DND-41 (cell line): ENCODE data around the gene KIF1A.

Experiments
- EZH2 ChIP-seq: IDR thresholded peaks from 3 replicates; pipeline ENCODE4 v1.6.1; 2012; ENCODE audit warnings: borderline replicate concordance, low read depth, mild to moderate bottlenecking, moderate library complexity, low read length, inconsistent platforms; ENCODE audit not compliant: severe bottlenecking
- TF ChIP-seq, protein P1 (sequence below): IDR thresholded peaks from 2 replicates; pipeline ENCODE4 v1.5.1; 2012; ENCODE audit warnings: borderline replicate concordance, low read length, moderate library complexity, mild to moderate bottlenecking; ENCODE audit not compliant: poor library complexity, severe bottlenecking; ENCODE audit errors: extremely low read depth

DNA sequence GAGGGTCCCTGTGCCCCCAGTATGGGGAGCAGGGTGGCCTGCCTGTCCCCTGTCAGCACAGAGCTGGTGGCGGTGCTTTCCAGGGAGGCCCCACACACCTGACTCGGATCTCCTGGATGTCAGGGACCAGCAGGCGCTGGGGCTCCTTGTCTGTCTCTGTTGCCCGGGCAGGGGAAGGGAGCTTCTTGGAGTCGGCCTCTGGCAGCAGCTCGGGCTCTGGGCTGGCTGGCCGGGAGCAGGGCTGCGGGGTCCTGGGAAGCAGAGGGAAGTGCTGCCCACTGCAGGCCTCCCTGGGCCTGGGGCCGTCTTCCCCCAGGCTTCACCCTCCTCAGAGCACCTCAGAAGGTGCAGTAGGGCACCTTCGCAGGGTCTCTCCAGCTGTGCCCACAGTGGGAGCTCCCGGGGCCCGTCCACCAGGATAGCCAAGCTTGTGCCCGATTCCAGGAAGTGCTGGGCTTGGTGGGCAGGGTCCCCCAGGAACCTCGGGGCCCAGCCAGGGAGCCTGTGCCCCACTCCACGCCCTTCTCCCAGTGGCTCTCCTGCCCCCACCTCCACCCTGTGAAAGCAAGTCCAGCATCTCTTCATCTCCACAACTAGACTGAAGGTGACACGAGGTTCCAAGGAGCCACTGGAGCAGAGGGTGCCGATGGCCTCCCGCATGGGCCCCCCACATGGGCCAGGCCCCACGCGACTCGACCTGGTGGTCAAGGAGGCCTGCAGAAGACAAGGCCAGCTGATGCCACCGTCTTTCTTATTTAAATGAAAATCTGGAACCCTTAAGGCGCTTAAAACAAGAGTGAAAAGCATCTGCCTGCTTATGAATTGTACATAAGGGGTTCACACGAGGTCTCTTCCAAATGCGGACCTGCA, 100.1 kb downstream of the KIF1A start:
- TF ChIP-seq, protein P1, sequence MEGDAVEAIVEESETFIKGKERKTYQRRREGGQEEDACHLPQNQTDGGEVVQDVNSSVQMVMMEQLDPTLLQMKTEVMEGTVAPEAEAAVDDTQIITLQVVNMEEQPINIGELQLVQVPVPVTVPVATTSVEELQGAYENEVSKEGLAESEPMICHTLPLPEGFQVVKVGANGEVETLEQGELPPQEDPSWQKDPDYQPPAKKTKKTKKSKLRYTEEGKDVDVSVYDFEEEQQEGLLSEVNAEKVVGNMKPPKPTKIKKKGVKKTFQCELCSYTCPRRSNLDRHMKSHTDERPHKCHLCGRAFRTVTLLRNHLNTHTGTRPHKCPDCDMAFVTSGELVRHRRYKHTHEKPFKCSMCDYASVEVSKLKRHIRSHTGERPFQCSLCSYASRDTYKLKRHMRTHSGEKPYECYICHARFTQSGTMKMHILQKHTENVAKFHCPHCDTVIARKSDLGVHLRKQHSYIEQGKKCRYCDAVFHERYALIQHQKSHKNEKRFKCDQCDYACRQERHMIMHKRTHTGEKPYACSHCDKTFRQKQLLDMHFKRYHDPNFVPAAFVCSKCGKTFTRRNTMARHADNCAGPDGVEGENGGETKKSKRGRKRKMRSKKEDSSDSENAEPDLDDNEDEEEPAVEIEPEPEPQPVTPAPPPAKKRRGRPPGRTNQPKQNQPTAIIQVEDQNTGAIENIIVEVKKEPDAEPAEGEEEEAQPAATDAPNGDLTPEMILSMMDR: no peak
- no peak for TF ChIP-seq EZH2
